Stimulated activated CD4-positive, alpha-beta T cell treated with anti-CD3 and anti-CD28 coated beads, Interleukin-12 subunit alpha, Interleukin-12 subunit beta, amount 100 ng/mL, for 48 hours (primary cell): ENCODE results near the gene MAP3K4.

Source experiments
- DNase-seq, 3 donors: peaks; one replicate each; pipeline ENCODE4 v3.0.0-alpha.2; 2020; ENCODE audit warnings: low read depth in 2 of 3, low spot score in 1 of 3

The MAP3K4 gene

GRCh38 chr6:160998766-160999165 lies 7.2 kb downstream of the MAP3K4 start:
- no peak for DNase-seq

- DNase-seq = no peak
Observed at GRCh38 chr6:160999516-160999915, 7.9 kb downstream of the MAP3K4 start.

- no peak for DNase-seq
Observed at GRCh38 chr6:161000632-161001031, 9.1 kb downstream of the MAP3K4 start.

DNA sequence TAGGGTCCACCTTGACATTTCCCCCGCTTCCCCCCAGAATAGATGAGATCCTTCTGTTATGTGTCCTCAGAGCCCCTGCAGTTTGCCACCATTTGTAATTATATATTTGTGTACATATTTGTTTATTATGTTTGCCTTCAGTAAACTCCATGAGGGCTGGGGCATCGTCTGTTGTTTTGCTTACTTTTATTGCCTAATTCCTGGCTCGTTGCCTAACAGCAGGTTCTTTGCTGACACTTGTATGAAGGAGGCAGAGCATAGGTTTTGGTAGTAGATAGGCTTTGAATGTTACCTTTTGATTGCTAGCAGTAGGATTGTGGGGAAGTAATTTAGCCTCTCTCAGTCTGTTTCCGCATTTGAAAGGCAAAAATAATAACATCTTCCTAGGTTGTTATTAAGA lies 9.9 kb downstream of the MAP3K4 start:
- DNase-seq = no peak

- DNase-seq = no peak
Observed at GRCh38 chr6:161003336-161003735, 11.8 kb downstream of the MAP3K4 start.

DNA sequence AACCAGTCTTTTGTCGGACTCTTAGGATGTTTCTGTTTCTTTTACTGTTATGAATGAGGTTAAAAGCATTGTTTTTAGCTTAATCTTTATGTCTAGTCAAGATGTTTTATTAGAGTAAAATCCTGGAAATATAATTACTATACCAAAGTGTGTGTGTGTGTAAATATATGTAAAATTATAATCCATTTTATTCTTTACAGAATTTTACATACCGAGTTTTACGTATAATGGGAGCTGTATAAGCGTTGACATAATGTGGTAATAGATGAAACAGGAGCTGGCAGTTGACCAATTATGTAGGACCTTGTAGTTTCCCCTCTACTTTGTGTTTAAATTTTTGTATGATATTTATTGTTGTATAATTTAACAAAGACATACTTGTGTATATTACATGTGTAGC lies 16.7 kb downstream of the MAP3K4 start:
- DNase-seq = no peak

DNA sequence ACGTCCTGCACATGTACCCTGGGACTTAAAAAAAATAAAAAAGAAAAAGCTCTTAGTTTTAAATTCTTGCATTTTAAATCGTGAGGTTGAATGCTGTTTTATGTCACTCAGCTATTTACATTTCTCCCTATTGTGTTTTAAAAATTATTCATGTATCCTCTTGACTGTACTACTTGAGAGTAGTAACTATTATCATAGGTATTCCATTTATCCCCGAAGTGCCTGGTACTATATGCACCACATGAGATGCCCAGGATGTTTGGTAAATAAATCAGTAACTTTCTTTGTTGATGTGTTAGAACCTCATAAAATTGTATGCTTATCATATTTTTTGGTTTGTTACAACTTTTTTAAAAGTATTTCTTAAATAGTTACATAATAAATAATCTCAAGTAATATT lies 18.4 kb downstream of the MAP3K4 start:
- DNase-seq = no peak

DNA sequence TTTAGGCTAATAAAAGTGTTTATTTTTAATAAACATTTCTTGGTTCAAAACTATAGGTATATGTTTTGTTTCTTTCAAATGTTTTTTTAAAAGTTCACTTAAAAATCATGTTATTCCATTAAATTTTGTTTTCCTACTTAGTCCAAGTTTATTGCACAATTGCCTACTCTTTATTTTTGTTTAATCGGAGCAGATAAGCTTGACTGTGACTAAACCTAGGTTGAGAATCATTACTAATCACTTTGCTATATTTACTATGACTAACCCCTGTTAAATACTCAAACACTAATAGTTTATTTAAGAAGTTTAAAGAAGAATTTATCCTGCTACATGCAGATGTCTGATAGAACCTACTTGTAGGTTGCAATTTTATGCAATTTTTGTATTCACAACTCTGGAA lies 18.8 kb downstream of the MAP3K4 start:
- no peak for DNase-seq

DNA sequence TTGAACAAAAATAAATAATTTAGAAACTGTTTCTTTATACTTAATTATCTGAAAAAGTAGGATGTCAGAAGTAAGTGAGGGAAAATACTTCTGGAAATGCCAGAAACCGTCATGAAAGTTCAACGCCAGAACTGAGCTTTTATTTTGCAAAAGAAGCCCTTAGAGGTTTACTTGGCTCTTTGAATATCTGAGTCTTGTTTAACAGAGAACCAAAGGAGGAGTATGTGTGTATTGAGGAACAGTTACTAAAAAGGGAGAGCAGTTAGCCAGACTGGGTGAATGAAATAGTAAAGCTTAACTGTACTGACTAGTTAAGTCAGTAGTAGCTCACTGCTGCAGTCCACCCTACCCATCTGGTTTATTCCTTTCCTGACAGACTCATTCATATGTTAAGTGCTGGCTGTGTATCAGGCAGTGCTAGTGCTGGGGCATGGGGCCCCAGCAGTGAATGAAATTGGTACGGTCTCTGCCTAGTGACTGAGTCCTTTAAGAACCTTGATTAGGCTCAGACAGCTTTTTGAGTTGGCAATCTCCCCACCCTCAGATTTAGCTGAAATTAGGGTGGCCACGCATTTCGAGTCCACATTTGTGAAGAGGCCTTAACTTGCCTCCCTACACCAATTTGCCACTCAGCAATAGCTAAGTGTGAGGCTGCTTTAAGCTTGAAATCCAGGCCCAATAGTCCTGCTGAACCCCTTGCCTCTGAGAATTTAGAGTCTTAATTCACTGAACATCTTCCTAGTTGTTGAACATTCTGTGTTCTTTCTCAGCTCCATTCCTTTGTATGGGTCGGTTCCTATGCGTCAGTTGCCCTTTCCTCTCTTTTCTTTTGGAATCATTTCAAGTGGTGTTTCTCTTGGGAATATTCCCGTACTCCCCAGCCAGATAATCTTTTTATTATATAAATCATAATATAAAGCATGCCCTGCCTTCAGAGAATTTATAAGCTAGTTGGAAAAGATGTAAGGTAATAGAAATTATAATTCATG lies 20.2 kb downstream of the MAP3K4 start:
- DNase-seq = no peak

- DNase-seq = no peak
Observed at GRCh38 chr6:161013695-161014094, 22.1 kb downstream of the MAP3K4 start.

GRCh38 chr6:161017766-161018564 lies 26.4 kb downstream of the MAP3K4 start:
- DNase-seq = no peak

GRCh38 chr6:161019324-161019839 lies 27.8 kb downstream of the MAP3K4 start:
- no peak for DNase-seq

- DNase-seq = no peak
Observed at GRCh38 chr6:161021543-161021942, 30.0 kb downstream of the MAP3K4 start.

DNA sequence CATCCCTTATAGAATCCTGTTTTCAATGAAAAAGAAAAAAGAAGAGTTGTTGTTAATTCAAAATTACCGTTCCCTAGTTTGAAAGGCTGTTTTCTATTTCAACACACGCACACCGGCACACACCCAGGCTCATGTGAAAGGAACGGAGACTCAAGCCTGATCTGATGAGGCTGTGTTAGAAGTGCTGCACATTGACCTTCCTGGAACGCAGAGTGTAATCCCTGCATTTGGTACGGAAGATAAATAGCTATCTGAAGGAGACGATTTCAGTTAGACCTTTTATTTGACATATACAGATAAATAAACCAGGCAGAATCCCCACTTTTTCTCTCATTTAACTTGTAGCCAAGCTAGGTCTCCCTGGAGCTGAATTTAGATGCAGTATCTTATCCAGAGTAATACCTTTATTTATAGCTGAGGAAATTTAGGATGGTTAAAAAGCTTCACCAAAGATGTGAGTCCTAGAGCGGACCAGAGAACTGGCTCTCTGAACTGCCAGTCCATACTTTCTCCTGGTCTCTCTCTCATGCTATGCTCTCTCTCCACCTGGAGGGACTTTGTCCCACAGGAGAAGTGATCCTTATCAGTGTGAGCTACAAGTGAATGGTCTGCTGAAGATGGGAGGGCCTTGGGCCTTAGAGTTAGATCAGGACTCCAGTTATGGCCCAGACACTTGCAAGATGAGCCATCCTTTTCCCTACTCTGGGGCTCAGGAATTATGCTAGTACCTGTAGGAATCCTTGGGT lies 30.6 kb downstream of the MAP3K4 start:
- no peak for DNase-seq

DNA sequence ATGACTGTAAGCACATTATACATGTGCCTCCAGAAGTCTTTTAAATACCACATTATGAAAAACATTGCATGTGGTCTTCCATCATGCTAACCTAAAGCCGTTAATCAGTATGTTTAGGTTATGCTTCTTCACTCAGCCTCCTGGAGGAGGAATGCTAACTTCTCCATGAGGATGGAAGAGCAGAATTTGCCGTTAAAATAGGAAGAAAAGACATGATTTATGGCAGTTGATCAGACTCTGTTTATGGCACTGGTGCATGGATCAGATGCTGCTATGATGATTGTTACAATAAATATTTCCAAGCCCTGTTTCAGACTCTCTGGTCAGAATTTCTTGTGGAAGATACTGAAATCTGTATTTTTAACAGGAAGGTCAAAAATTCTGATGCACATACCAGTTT lies 31.7 kb downstream of the MAP3K4 start:
- no peak for DNase-seq

DNA sequence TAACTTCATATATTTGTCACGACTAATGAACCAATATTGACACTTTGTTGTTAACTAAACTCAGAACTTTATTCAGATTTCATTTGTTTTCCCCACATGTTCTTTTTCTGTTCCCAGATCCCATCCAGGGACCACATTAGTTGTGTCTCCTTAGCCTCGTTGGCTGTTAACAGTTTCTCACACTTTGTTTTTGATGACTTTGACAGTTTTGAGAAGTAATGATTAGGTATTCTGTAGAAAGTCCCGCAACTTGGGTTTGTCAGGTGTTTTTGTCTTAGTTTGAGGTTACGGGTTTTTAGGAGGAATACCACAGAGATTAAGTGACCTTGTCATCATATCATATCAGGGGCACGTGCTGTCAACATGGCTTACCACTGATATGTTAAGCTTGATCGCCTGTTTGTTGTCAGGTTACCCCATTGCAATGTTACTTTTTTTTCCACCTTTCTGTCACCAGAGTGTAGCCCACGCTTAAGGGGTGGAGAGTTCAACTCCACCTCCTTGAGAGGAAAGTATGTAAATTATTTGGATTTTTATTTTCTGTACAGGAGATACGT lies 32.9 kb downstream of the MAP3K4 start:
- no peak for DNase-seq

DNA sequence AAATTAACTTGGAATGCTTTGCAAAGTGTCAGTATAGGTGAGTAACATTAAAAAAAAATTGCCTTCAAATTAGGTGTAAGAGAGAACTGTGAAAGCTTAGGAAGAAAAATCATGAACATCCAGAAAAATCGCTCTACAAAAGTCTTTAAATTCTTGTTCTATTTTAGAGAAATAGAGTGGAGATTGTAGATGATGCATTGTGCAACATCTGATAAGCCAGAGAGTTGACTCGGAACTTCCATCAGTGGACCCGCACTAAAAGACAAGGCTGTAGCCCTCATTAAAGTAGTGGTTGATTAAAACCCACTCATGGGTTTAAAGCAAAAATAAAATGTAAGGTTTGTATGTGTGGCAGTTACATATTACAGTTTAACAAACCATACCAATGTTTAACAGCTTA lies 35.8 kb downstream of the MAP3K4 start:
- DNase-seq = no peak

DNA sequence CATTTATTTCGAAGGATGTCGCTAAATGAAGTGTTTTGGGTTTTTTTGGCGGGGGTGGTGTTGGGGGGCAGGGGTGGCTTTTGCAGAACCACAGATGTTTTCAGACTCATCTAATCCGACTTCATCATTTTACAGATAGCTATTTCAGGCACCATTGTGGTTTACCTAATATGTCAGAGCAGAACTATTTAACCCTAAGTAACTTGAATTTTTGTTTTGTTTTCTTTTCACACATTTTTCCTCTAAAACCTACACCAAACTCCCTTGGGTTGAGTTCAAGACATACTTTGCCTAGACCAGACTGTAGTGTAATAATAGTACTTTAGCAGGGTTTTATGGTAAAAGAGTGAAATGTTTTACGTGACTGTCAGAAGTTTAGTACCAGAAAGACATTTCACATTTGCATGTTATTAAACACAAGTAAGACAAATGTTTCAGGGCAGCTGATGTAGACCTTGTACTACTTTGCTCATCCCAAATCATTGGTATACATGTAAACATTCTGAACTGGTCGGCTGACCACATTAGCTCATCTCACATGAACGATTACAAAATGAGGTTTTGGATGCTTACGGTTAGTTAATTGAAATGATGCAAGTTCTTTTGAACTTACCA lies 37.7 kb downstream of the MAP3K4 start:
- no peak for DNase-seq

DNA sequence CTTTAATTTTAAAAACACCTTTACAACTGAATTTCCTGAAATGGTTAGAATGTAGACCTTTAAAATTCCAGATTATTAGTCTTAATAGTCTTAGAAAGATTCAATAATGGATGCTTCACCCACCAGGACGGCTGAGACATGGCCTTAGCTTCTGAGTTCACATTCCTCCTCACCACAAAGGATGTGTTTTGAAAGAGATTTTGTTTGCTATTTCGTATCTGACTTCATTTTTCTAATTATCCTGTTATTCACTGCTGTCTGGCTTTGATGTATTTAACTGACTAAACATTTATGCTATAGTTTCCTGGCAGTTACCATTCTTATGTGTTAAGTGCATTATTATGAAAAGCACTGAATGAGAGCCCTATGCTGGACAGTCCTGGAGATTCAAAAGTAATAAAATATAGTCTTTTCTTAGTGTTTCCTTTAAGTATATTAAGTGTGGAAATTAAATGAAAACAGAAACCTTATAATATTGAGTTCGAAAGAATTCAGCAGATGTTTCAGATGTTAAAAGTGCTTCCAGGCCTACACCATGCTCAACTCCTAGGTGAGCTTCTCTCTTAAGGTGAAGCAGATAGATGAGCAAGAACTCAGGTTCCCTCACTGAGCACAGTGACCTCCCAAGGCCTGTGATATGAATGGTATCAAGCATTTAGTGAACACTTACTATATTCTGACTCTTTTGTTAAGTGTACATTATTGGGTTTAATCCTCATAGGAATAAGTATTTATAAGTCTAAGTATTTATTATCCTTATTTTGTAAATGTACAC lies 40.3 kb downstream of the MAP3K4 start:
- DNase-seq = no peak

GRCh38 chr6:161033667-161034066 lies 42.1 kb downstream of the MAP3K4 start:
- DNase-seq = no peak
